Activated naive CD4-positive, alpha-beta T cell treated with anti-CD3 and anti-CD28 coated beads for 36 hours (primary cell): ENCODE results near the gene ZNF219. TPM values are rescaled to one million over a fixed set of nuclear protein-coding genes. Genes with fewer than 3 reads are reported as not detected.

Experiments
- CTCF ChIA-PET: fragments of 350-600 bp; sonication (Branson Sonifier 250); formaldehyde crosslinking; loops from one replicate; lab custom pipeline; 2021; ENCODE audit warnings: antibody characterized with exemption; lab: Charles Lee
- DNase-seq: peaks from one replicate; pipeline ENCODE4 v3.0.0-alpha.2; 2020
- H3K27ac Mint-ChIP-seq: one replicate; pipeline ENCODE4 v1.8.0; 2021; ENCODE audit warnings: mild to moderate bottlenecking, mixed read lengths
- H3K27me3 Mint-ChIP-seq: one replicate; pipeline ENCODE4 v1.8.0; 2021; ENCODE audit warnings: low read depth, mixed read lengths
- H3K36me3 Mint-ChIP-seq: one replicate; pipeline ENCODE4 v1.8.0; 2021; ENCODE audit warnings: low read depth, mixed read lengths
- H3K4me1 Mint-ChIP-seq: one replicate; pipeline ENCODE4 v1.8.0; 2021; ENCODE audit warnings: low read depth, mixed read lengths
- H3K4me3 Mint-ChIP-seq: one replicate; pipeline ENCODE4 v1.8.0; 2021; ENCODE audit warnings: mild to moderate bottlenecking, moderate library complexity, mixed read lengths
- H3K9me3 Mint-ChIP-seq: one replicate; pipeline ENCODE4 v1.8.0; 2021; ENCODE audit warnings: mixed read lengths
- intact Hi-C: fragments of 100-400 bp; cut with micrococcal nuclease; formaldehyde crosslinking; loops from one replicate; pipeline ENCODE4 v1.15.1; 2023
- total RNA-seq, 2 experiments: library from RNA; stranded (reverse); gene quantifications; one replicate each; pipeline ENCODE4 v1.2.3, GENCODE V29; 2021

Gene ZNF219
- total RNA-seq, result 1 to 10 TPM; 8.3 to 9.2 TPM

GRCh38 chr14:21098076-21098891 lies at the start of gene ZNF219:
Gene ZNF219 (minus strand): TSS chr14:21098655. CDS start chr14:21093591, 5,064 bp downstream.
- H3K4me1 Mint-ChIP-seq, result peaks cover 22% of the 10 kb centered on the region
- H3K9me3 Mint-ChIP-seq, result no peaks in the 10 kb centered on the region
- peak; percentile 27 for DNase-seq
- no peak within 1 kb of the TSS for H3K27ac Mint-ChIP-seq
- H3K4me3 Mint-ChIP-seq, result peak within 1 kb of the TSS; percentile 76
- H3K36me3 Mint-ChIP-seq, result no peaks in the 10 kb centered on the region
- intact Hi-C loops, result no loop called here
- H3K27me3 Mint-ChIP-seq, result no peaks in the 10 kb centered on the region
- CTCF ChIA-PET, result interaction anchor here (1.6 to 6.9 kb wide), 4 partner anchors 5 to 85 kb away, joined by 4 to 168 read pairs (median 98); partner anchors contain the start of gene TMEM253

- Mint-ChIP-seq H3K27ac (no peak overlapping the region), H3K27me3 (peaks cover 6% of the 10 kb centered on the region), H3K4me3 (no peak overlapping the region), H3K9me3 (peaks cover 16% of the 10 kb centered on the region), H3K4me1 (no peaks in the 10 kb centered on the region), H3K36me3 (peaks cover 2% of the 10 kb centered on the region)
- no peak for DNase-seq
- CTCF ChIA-PET, result interaction anchor here (0.6 kb wide), 1 partner anchor 752 kb away, joined by 6 read pairs; no protein-coding TSS in a partner anchor
- intact Hi-C loops, result no loop called here
Measured at GRCh38 chr14:21145437-21145836, 47.0 kb upstream of the ZNF219 start.

GRCh38 chr14:21142357-21142756 lies 43.9 kb upstream of the ZNF219 start:
- no peak overlapping the region for H3K4me3 Mint-ChIP-seq
- CTCF ChIA-PET, result interaction anchor here (0.6 to 1.1 kb wide), 3 partner anchors 37 to 290 kb away, joined by 3 read pairs; no protein-coding TSS in a partner anchor

GRCh38 chr14:21136024-21136423 lies 37.6 kb upstream of the ZNF219 start:
- H3K4me1 Mint-ChIP-seq, result no peaks in the 10 kb centered on the region
- no peaks in the 10 kb centered on the region for H3K27me3 Mint-ChIP-seq
- H3K4me3 Mint-ChIP-seq, result no peak overlapping the region
- intact Hi-C loops, result no loop called here
- no peaks in the 10 kb centered on the region for H3K36me3 Mint-ChIP-seq
- H3K27ac Mint-ChIP-seq, result no peak overlapping the region
- DNase-seq, result no peak
- H3K9me3 Mint-ChIP-seq, result no peaks in the 10 kb centered on the region
- CTCF ChIA-PET, result interaction anchor here (0.5 to 3.0 kb wide), 10 partner anchors 11 to 384 kb away, joined by 3 to 21 read pairs (median 4); partner anchors contain the start of gene OR5AU1

More at GRCh38 chr14:21142357-21142756, 43.9 kb upstream of the ZNF219 start:
- peaks cover 2% of the 10 kb centered on the region for H3K36me3 Mint-ChIP-seq
- no peaks in the 10 kb centered on the region for H3K4me1 Mint-ChIP-seq
- no peak for DNase-seq
- H3K27me3 Mint-ChIP-seq, result peaks cover 6% of the 10 kb centered on the region
- intact Hi-C loops, result no loop called here
- H3K27ac Mint-ChIP-seq, result no peak overlapping the region
- peaks cover 16% of the 10 kb centered on the region for H3K9me3 Mint-ChIP-seq

- CTCF ChIA-PET, result no interaction called here
- no peak for DNase-seq
- intact Hi-C loops, result no loop called here
- H3K36me3 Mint-ChIP-seq, result no peaks in the 10 kb centered on the region
- H3K4me1 Mint-ChIP-seq, result no peaks in the 10 kb centered on the region
- H3K9me3 Mint-ChIP-seq, result no peaks in the 10 kb centered on the region
- no peak overlapping the region for H3K27ac Mint-ChIP-seq
- no peak overlapping the region for H3K4me3 Mint-ChIP-seq
- no peaks in the 10 kb centered on the region for H3K27me3 Mint-ChIP-seq
Measured at GRCh38 chr14:21133901-21134300, 35.4 kb upstream of the ZNF219 start.

- no peaks in the 10 kb centered on the region for H3K36me3 Mint-ChIP-seq
- intact Hi-C loops, result no loop called here
- CTCF ChIA-PET, result interaction anchor here (0.5 to 4.4 kb wide), 5 partner anchors 9 to 405 kb away, joined by 3 to 21 read pairs (median 3); no protein-coding TSS in a partner anchor
Measured at GRCh38 chr14:21123429-21123828, 25.0 kb upstream of the ZNF219 start.

GRCh38 chr14:21121122-21121521 lies 22.7 kb upstream of the ZNF219 start:
- no peaks in the 10 kb centered on the region for H3K4me1 Mint-ChIP-seq
- peaks cover 2% of the 10 kb centered on the region for H3K27me3 Mint-ChIP-seq
- CTCF ChIA-PET, result interaction anchor here (0.6 to 1.7 kb wide), 4 partner anchors 29 to 322 kb away, joined by 3 read pairs; no protein-coding TSS in a partner anchor
- no peak overlapping the region for H3K27ac Mint-ChIP-seq
- H3K36me3 Mint-ChIP-seq, result no peaks in the 10 kb centered on the region
- H3K9me3 Mint-ChIP-seq, result no peaks in the 10 kb centered on the region
- H3K4me3 Mint-ChIP-seq, result no peak overlapping the region
- intact Hi-C loops, result no loop called here
- no peak for DNase-seq

More at GRCh38 chr14:21123429-21123828, 25.0 kb upstream of the ZNF219 start:
- Mint-ChIP-seq H3K9me3 (no peaks in the 10 kb centered on the region), H3K4me1 (no peaks in the 10 kb centered on the region), H3K27me3 (peaks cover 2% of the 10 kb centered on the region), H3K27ac (no peak overlapping the region), H3K4me3 (no peak overlapping the region)
- DNase-seq, result no peak

- H3K36me3 Mint-ChIP-seq, result no peaks in the 10 kb centered on the region
- H3K4me1 Mint-ChIP-seq, result no peaks in the 10 kb centered on the region
- DNase-seq, result no peak
- peaks cover 2% of the 10 kb centered on the region for H3K27me3 Mint-ChIP-seq
- H3K9me3 Mint-ChIP-seq, result no peaks in the 10 kb centered on the region
- intact Hi-C loops, result no loop called here
- H3K27ac Mint-ChIP-seq, result no peak overlapping the region
- CTCF ChIA-PET, result interaction anchor here (0.6 to 1.7 kb wide), 2 partner anchors 105 to 148 kb away, joined by 3 read pairs; no protein-coding TSS in a partner anchor
- no peak overlapping the region for H3K4me3 Mint-ChIP-seq
Measured at GRCh38 chr14:21120686-21121085, 22.2 kb upstream of the ZNF219 start.

- no peak for DNase-seq
- no peaks in the 10 kb centered on the region for H3K4me1 Mint-ChIP-seq
- H3K36me3 Mint-ChIP-seq, result no peaks in the 10 kb centered on the region
Measured at GRCh38 chr14:21118933-21119332, 20.5 kb upstream of the ZNF219 start.

GRCh38 chr14:21113369-21113768 lies 14.9 kb upstream of the ZNF219 start:
- intact Hi-C loops, result no loop called here
- Mint-ChIP-seq H3K4me1 (peaks cover 13% of the 10 kb centered on the region), H3K27me3 (peaks cover 2% of the 10 kb centered on the region), H3K27ac (no peak overlapping the region), H3K36me3 (no peaks in the 10 kb centered on the region), H3K4me3 (no peak overlapping the region), H3K9me3 (no peaks in the 10 kb centered on the region)
- no peak for DNase-seq
- CTCF ChIA-PET, result no interaction called here

More at GRCh38 chr14:21118933-21119332, 20.5 kb upstream of the ZNF219 start:
- no peak overlapping the region for H3K27ac Mint-ChIP-seq
- H3K4me3 Mint-ChIP-seq, result no peak overlapping the region
- no peaks in the 10 kb centered on the region for H3K9me3 Mint-ChIP-seq
- peaks cover 2% of the 10 kb centered on the region for H3K27me3 Mint-ChIP-seq
- intact Hi-C loops, result no loop called here
- CTCF ChIA-PET, result no interaction called here

GRCh38 chr14:21112255-21112654 lies 13.8 kb upstream of the ZNF219 start:
- intact Hi-C loops, result no loop called here
- peaks cover 13% of the 10 kb centered on the region for H3K4me1 Mint-ChIP-seq
- no peak overlapping the region for H3K4me3 Mint-ChIP-seq
- DNase-seq, result no peak
- CTCF ChIA-PET, result interaction anchor here (1.0 to 1.2 kb wide), 3 partner anchors 9 to 97 kb away, joined by 3 to 5 read pairs (median 4); no protein-coding TSS in a partner anchor
- no peaks in the 10 kb centered on the region for H3K36me3 Mint-ChIP-seq
- H3K27me3 Mint-ChIP-seq, result no peaks in the 10 kb centered on the region
- H3K9me3 Mint-ChIP-seq, result no peaks in the 10 kb centered on the region
- no peak overlapping the region for H3K27ac Mint-ChIP-seq

- H3K4me3 Mint-ChIP-seq, result no peak overlapping the region
- peaks cover 21% of the 10 kb centered on the region for H3K4me1 Mint-ChIP-seq
- no peaks in the 10 kb centered on the region for H3K36me3 Mint-ChIP-seq
- H3K9me3 Mint-ChIP-seq, result no peaks in the 10 kb centered on the region
- peak overlapping the region; percentile 7 for H3K27ac Mint-ChIP-seq
- CTCF ChIA-PET, result interaction anchor here (0.5 to 12.9 kb wide), 9 partner anchors 16 to 417 kb away, joined by 3 to 260 read pairs (median 4); no protein-coding TSS in a partner anchor
- DNase-seq, result peak; percentile 71
- no peaks in the 10 kb centered on the region for H3K27me3 Mint-ChIP-seq
- intact Hi-C loops, result loop anchor here (5.0 kb wide), 1 partner anchor 252 kb away; no protein-coding TSS in a partner anchor
Measured at GRCh38 chr14:21109377-21110138, 11.1 kb upstream of the ZNF219 start.
